ENCODE results near the gene PYGM.

The PYGM gene

DNA sequence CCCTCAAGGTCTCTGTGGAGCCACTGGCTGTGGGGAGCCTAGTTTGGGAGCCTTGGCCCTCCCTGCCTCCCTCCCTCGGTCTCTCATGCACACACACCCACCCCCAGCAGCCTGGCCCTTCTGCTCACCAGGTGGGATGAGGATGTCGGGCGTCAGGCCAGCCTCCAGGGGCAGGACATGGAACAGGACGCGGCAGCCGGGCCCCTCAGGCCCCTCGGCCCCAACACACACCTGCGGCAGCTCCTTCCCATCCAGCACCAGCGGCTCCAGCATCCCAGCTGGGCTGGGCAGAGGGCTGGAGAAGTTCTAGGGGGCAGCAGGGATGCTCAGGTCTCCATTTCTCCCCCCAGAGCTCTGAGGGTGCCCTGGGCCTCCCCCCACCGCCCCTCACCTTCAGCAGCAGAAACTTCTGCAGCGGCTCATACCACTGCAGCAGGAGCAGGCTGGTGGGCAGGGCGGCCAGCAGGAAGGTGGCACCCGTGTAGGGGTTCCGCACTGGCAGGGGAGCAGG, 32.1 kb upstream of the PYGM start:
- DNase-seq (ENCODE audit: low read depth): no peak

DNA sequence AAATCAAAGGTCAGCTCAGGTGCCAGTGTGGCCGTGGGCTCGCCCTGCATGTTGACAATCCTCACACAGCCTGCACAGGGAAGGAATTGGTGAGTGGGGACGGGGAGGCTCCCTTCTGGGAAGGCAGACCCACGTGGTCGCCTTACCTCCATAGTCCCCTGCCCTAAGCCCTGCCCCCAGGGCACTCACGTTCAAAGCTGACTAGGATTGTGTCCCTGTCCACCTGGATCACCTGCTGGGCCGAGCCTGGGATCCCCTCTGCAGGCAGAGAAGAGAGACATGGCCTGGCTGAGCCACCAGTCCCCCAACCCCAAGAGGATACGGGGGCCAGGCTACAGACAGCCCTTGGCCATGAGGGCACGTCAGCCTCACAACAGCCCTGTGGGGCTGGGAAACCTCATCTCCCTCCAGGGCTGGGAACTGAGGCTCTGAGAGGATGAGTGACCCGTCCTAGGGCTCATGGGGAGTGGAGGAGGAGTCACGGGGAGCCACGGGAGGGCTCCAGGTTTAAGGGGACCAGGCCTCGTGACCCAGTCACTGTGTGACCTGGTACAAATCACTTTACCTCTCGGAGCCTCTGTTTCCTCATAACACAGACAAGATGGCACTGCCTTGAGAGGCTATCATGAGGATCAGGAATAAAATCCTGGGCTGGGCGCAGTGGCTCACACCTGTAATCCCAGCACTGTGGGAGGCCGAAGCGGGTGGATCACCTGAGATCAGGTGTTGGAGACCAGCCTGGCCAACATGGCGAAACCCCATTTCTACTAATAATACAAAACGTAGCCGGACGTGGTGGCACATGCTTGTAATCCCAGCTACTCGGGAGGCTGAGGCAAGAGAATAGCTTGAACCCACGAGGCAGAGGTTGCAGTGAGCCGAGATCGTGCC, 30.7 kb upstream of the PYGM start:
- no peak for DNase-seq (ENCODE audit: low read depth)

DNA sequence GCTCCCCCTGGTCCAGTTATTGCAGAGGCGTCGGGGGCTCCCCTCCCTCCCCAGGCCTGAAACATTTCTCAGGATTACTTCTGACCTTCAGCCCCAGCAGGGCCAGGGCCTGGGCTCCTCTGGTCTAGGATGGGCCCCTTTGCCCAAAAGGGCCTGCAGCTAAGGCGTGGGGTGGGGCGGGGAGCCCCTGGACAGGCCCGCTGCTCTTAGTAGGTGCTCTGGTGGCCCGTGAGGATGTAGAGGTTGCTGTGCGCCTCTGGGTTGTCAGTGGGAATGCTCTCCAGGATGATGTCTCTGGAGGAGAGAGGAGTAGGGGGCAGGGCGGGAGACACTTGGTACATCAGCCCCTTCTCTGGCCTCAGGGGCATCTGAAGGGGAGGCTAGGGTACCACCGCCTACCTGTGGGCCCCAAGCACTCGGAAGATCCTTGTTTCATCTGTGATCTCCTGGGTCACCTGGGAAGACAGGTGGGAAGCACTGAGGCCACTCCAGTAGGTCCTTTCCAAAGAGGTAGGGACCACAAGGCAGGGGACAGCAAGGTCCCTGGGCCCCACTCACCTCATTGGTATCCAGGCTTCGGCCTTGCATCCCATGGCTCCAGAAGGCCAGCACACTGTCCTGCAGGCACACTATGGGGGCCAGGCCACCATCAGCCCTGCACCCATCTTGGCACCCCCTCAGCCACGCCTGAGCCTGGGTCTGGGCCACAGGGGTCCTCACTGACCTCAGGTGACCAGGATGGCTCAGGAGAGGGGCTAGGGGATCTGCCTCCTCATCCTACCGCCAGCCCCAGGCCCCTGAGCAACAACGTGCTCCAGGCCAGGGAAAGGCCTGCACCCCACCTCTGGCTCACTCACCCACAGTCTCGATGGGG, 29.8 kb upstream of the PYGM start:
- no peak for DNase-seq (ENCODE audit: low read depth)

DNA sequence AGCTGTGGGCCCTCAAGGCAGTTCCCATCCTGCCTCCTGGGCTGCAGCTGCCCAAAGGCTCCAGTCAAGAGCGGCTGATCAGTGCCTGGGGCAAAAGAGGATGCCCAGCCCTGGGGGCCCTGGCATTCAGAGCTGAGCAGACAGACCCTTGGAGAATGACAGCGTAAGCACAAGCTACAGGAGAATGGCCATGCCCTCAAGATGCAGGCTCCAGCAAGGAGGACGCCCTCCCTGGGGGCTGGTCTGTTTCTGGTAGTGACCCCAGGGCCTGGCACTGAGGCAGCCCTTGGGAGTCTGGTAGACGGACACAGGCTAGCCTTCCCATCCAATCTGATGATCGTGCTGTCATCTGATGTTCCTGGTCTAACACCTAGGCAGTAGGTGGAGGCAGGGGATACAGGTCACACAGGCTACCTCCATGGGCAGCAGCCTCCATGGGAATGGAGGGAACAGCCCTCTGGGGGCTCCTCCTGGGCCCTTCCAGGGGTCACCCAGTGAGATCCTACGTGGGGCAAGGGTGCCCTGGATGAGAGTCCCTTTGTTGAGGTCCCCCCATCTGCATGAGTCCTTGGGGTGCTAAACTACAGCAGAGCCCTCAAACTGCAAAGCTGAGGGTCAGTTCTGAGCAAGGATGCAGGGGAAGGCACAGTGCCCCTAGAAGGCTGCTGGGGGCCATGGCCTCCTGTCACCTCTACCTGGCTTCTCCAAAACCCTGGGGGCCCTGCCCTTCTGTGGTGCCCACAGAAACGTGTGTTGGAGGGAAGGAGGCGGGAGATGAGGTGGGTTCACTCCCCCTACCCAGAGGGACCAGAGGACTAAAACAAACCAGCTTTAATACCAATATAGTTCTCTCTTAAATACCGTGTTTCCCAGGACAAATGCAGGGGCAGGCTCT, 28.8 kb upstream of the PYGM start:
- DNase-seq (ENCODE audit: low read depth): no peak

DNA sequence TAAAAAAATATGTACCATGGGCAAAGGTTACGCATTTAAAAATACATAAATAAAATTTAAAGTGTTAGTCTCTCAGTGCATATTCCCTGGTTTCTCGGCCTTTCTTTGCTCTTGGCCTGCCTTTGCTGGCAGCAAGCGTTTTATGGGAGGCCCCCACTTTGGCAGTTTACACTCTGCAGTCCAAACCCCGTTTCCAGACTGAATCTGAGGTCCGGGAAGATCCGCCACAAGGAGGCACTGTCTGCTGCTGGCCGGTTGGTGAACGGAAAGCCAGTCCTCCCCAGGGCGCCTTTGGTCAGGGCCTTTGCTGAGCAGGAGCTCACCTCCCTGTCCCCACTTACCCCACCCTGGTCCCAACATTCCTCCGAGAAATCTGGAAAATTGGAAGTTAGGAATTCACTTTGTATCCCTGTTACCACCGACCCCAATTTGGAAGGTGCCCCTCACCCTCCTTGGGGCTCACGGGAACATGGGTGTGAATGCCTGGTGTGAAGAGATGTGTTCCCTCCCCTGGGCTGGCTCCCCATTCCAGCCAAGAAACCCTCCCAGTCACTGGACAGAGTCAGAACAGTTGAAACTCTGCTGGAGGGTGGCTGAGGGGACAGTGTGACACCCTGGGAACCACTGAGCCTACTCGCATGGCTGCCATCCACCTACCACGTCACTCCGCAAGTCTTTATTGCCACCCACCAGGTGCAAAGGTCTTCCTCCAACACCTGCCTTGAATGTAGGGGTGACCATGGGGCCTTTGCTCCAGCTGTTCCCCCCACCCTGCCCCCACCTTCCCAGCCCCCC, 27.9 kb upstream of the PYGM start:
- peak; percentile 64 for DNase-seq (ENCODE audit: low read depth)

DNA sequence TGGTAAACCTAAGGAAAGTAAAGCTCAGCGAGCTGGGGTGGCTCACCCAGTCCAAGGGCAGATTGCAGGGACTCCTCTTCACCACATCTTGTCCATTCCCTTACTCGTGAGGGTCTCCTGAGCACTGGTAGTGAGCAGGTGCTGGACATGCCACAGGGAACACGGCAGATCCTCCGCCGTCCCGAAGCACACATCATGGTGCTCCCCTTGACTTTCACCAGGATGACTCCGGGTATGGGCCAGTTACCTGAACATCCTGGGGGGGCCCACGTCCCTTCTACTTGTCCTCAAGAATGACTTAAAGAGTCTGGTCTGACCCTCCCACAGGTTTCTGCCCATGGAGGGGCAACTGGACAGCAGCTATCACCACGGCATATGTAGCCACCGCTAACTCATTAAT, 26.5 kb upstream of the PYGM start:
- DNase-seq (ENCODE audit: low read depth): no peak

DNA sequence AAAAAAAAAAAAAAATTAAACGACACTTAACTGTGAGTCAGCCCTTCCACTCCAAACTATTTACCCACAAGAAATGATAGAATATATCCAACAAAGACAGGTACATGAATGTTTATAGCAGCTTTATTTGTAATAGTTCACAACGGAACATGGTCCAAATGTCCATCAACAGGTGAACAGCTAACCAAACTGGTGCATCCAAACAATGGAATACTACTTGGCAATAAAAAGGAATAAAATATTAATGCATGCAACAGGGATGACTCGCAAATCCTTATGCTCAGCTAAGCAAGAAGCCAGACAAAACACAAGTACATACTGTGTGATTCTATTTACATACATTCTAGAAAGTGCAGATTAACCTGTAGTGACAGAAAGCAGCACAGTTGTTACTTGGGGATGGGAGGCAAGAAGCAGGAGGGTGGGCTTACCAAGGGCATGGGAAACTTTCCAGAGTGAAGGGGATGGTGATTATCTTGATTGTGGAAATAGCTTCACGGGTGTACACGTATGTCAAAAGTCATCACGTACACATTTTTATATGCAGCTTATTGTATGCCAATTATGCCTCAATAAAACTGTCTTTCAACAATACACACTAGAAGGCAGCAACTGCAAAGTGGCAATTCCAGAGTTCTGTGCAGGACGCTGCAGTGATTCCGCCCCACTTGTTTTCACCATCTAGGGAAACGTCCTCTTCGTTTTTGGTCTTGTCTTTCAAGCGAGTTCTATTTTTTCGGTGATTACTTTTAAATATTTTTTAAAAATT, 25.2 kb upstream of the PYGM start:
- no peak for DNase-seq (ENCODE audit: low read depth)

DNA sequence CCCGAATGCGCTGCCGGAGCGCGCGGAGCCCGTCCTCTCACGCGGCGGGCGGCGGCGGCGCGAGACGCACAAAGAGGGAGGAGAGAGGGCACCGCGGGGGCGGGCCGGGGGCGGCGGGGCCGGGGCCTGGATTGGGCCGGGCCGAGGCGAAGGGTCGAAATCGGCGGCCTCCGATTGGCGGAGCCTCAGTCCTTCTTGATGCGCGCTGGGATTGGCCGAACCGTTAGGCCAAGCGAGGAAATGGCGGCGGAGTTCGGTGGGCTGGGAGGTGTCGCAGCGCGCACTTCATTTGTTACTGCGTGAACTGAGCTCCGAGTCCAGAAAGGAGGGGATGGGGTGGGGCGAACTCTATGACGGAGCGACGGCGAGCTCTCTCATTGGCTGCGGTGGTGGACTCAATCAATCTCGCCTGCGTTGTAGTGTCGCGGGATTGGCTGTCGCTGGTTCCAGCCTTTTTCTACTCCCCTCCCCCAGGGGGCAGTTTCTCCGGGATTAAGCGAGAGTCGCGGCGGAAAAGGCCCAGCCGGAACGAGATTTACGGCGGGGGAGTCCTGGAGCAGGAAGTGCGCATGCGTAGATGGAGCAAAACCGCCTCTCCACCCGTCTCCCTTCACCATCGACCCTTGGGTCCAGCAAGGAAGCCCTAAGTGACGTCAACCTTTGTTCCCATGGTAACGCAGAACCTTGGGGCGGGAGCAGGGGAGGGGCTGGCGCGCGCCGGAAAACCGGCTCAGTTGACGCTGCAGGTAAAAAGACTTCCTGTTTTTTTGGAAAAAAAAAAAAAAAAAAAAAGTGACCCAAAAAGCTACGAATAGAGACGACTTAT, 18.9 kb upstream of the PYGM start, which contains the start of gene SF1:
SF1 (minus strand) TSS at position 70 of the 826 bp plus-strand sequence. CDS start 150 bp downstream, outside the sequence.
- DNase-seq (ENCODE audit: low read depth): peak; percentile 100

DNA sequence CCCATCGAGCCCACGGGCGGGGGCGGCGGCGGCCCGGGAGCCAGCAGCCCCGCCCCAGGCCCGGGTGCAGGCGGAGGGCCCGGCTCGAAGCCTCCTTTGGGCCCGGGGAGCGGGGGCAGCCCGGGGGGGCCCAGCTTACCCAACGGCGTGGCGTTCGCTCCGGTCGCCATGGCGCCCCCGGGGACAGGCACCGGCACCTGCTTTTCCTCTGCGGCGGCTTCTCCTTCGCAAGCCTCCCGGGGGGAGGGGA, 18.4 kb upstream of the PYGM start:
- no peak for DNase-seq (ENCODE audit: low read depth)

DNA sequence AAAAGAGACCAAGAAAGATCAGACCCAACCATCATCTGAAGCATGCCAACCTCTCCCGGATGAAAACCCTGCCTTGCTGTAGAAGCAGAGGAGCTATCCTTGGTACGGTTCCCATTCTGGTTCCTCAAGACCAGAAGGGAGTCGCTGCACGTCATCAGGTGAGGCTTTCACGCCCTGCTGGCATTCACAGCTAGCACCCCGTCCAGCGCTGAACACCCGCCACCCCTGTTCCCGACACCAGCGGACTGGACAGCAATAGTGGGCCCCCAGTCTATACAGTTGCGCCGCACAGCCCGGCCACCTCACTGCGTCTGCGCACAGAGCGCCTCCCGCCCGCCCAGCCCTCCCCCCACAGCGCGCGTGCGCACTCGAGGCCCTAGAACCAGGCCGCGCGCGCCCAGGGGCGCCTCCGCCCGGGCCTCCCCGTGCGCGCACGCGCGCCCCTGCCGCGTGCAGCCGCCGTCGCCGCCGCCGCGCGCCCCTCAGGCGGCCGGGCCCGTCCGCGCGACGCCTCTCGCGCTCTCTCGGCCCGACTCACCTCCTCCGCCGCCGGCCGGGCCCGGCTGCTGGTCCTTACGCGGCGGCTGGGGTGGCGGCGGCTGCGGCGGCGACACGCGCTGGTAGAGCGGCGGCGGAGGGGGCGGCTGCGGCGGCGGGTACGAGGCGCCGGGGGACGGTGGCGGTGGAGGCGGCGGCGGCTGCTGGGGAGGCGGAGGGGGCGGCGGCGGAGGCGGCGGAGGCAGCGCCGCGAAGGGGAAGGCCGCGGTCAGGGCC, 17.9 kb upstream of the PYGM start:
- DNase-seq (ENCODE audit: low read depth): peak; percentile 81

DNA sequence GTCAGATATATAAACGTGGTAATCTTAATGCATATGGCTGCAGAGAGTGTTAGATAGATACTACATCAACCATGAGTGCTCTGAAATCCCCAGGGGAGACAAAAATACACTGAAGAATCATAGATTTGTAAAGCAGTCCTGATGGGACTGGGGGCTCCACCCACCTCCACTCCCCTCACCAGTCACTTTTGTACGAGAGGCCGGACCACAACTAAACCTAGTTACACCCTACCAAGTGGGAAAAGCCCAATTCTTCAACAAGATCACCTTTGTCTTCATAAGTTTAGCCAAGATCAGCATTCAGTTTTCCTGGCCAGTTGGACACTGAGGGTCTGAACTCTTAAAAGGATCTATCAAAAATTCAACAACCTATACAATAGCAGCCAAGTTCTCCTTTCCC, 17.1 kb upstream of the PYGM start:
- DNase-seq (ENCODE audit: low read depth): no peak

DNA sequence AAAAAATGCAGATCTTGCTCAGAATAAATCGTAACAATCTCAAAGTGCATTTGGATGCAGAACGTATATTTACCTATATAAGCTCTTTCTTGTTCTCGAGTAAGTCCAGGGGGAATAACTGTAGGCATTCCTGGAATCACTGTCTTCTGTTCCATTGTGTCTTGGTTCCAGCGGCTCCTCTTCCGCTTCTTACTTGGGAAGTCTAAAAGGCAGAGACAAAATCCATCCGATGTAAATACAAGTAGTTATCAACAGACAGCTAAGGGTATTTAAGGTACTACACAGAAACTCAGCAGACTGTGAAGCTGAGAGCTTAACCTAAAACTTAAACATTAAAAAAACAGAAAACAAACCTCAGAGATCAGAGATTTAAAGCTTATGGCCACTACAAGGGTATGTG, 16.7 kb upstream of the PYGM start:
- no peak for DNase-seq (ENCODE audit: low read depth)

DNA sequence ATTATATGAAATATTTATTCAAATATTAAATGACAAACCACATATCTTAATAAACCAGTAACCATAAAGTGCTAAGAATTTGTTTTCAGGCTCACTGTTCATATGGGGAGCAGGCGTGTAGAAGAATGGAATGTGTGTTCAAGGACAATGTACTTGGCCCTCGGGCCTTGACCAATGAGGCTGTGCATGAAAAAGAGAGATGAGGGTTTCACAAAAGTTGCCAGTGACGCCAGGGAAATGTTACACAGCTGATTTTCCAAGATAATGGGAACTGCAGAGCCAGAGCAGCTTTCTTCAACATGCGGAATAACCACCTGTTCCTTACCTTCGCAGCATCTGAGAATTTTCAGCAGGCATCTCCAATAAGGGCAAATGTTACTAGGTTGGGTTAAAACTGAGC, 14.4 kb upstream of the PYGM start:
- no peak for DNase-seq (ENCODE audit: low read depth)

DNA sequence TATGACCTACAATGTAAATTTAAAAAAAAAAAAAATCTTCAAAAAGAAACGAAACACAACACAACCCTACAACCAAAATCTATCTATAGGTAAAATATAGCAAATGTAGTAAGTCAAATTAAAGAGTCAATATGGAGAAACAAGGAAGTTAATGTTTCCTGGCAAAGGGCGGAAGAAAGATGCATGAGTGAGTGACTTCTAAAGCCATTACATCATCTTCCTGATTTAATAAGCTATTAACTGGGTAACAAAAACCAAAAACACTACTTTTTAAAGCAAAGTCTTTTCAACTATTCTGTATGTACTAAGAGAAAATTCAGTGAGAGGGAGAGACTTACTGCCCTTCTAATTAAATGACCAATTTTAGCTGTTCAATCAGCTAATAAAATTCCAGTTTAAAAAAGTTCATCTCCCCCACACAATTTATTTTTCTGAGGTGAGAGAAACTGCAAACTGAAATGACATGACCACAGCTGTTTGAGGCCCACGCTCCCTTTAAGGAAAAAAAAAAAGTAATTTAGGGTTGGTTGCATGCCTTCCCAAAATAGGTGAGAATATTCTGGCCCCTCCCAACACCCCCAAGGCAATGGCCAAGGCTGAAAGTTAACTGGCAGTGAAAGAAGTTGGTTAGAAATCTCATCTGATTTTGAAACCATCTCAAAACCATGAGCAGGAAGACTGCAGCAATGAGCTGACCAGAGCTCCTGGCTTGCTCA, 12.7 kb upstream of the PYGM start:
- no peak for DNase-seq (ENCODE audit: low read depth)

DNA sequence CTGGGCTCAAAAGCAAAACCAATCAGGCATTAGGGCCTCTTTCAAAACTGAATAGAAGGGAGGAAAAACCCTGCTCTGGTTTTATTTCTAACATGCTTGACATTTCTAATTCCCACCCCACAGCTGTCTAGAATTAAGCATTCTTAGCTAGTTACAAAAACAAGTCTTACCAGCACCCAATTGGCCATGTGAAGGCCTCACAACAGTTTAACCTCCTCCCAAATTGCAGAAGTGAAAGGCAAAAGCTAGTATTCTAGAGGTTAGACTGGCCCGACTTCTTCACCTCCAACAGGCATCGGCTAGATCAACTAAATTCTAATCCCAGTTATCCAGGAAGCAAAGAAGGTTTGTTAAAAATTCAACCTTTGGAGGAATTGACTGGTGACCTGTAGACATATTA, 12.1 kb upstream of the PYGM start:
- DNase-seq (ENCODE audit: low read depth): no peak

DNA sequence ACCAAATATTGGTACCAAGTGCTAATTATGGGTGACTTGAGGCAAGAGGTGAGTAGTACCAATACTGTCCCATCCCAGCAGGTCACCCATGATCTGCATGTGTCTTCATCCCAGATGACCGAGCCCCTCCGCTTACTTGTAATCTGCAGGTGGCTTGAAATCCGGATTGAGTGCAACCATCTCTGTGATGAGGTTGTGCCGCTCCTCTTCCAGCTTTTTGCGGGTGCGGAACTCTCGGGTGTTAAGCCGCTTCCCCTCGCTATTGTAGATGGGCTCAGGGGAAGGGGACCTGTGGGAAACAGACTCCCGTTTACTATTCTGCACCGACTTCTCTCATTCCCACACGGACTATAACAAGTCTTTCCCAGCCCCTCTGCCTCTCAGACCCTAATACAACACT, 10.3 kb upstream of the PYGM start:
- no peak for DNase-seq (ENCODE audit: low read depth)

DNA sequence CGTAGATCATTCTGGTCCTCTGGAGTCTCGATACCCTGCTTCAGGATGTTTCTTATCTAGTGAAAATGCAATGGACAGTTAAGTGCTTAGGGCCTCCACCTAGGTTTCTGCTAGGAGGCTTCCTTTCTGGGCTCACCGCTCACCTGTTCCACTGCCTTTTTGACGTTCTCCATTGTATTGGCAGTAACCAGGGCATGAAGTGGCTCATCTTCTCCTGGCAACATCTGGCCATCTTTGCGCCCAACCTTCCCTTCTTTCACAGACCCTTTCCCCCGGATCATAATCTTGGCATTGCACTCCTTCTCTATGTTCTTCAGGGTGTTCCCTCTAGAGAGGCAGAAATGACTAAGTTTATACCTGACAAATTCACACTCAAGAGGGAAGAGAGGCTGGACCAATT, 9.5 kb upstream of the PYGM start:
- DNase-seq (ENCODE audit: low read depth): no peak

DNA sequence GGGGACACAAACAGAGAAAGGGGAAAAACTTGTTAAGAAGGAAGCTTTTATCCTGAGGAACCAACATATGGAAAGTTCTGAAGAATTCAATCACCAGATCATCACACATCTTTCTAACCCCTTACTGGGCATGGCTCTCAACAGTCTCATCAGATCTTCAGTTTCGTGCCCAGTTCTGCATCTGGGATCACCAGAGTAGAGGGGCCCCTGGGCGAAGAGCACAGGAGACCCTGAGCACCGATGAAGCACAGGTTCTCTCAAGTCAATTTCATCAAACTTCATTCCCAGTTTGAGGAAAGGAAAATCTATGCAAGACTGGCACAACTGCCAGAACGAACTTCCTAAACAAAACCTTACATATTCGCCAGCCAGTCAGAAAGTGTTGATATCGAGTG, 8.5 kb upstream of the PYGM start:
- no peak for DNase-seq (ENCODE audit: low read depth)

All from ELR (cell line).